Ovary (tissue), 3 donors: Measurements from ENCODE around the gene MYO3B.

Experiments
- CTCF ChIP-seq, 3 donors: fragments of 450-650 bp in 2 of 3; fragments of 200-600 bp in 1 of 3; IDR thresholded peaks; one replicate each; pipeline versions ENCODE4 v1.5.1 to v1.8.0; 2016 to 2022; ENCODE audit warnings: antibody characterized with exemption in 3 of 3, mild to moderate bottlenecking in 1 of 3
- EP300 ChIP-seq: sonication (generic); formaldehyde crosslinking; IDR thresholded peaks from one replicate; pipeline ENCODE4 v1.6.1; 2017; ENCODE audit warnings: antibody characterized with exemption
- POLR2A ChIP-seq: fragments of 450-650 bp; IDR thresholded peaks from one replicate; pipeline ENCODE4 v1.6.1; 2017; ENCODE audit warnings: antibody characterized with exemption, mild to moderate bottlenecking, moderate library complexity
- donor health status: DM: no; HTN: no; CAD: no.

GRCh38 chr2:170310876-170311502 lies 133.0 kb downstream of the MYO3B start:
- TF ChIP-seq CTCF (IDR thresholded peaks at IDR 0.05) (no peak), POLR2A (no peak), EP300 (no peak)
